Measurements from ENCODE around the gene LYPD8.

GRCh38 chr1:248756151-248756550, 592 bp upstream of the LYPD8 start:
- TF ChIP-seq CTCF (IDR thresholded peaks at IDR 0.05): no peak
- no peak for TF ChIP-seq POLR2A (IDR thresholded peaks at IDR 0.05)
- TF ChIP-seq POLR2AphosphoS5 (IDR thresholded peaks at IDR 0.05): no peak
